GM21529 (cell line): ENCODE measurements around the gene PEAK1.

Experiments
- ATAC-seq: cut with Tn5 transposase; IDR thresholded peaks from one replicate; pipeline ENCODE4 v1.9.1; 2021; ENCODE audit not compliant: unreplicated experiment

PEAK1 gene, protein sequence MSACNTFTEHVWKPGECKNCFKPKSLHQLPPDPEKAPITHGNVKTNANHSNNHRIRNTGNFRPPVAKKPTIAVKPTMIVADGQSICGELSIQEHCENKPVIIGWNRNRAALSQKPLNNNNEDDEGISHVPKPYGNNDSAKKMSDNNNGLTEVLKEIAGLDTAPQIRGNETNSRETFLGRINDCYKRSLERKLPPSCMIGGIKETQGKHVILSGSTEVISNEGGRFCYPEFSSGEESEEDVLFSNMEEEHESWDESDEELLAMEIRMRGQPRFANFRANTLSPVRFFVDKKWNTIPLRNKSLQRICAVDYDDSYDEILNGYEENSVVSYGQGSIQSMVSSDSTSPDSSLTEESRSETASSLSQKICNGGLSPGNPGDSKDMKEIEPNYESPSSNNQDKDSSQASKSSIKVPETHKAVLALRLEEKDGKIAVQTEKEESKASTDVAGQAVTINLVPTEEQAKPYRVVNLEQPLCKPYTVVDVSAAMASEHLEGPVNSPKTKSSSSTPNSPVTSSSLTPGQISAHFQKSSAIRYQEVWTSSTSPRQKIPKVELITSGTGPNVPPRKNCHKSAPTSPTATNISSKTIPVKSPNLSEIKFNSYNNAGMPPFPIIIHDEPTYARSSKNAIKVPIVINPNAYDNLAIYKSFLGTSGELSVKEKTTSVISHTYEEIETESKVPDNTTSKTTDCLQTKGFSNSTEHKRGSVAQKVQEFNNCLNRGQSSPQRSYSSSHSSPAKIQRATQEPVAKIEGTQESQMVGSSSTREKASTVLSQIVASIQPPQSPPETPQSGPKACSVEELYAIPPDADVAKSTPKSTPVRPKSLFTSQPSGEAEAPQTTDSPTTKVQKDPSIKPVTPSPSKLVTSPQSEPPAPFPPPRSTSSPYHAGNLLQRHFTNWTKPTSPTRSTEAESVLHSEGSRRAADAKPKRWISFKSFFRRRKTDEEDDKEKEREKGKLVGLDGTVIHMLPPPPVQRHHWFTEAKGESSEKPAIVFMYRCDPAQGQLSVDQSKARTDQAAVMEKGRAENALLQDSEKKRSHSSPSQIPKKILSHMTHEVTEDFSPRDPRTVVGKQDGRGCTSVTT (N-terminal part only)

DNA sequence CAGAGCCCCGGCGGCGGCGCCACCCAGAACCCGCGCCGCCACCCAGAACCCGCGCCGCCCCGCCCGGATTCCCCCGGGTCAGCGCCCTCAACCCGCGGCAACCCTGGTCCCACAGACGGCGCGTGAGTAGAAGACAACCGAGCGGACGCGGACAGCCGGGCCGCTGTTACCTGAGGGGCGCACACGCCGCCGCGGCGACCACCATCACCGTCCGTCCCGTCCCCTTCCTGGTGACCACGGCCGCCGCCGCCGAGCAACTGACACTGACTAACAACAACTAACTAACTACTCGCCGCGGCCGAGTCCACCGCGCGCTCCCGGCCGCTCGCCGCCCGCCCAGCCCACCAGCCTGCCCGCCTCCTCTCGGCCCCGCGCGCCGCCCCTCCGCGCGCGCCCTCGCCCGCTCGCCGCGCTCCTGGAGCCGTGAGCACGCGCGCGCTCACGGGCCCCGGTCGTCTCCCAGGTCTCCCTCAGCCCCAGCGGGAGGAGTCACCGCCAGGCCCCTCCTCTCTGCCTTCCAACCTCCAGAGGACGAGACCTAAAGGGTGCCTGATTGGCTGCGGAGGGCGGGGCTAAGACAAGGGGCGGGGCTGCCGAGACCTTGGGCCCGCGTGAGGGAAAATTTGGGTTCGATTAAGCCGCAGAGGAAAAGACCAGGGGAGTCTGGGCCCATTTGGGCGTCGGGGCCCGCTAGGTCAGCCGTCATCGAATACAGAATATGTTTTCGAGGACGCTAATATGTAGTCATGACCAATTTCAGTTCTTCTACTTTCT is at the start of gene PEAK1:
PEAK1 (minus strand) TSS at position 269 of the 774 bp plus-strand sequence. CDS start 238,178 bp downstream, outside the sequence.
- ATAC-seq: peak; percentile 89

DNA sequence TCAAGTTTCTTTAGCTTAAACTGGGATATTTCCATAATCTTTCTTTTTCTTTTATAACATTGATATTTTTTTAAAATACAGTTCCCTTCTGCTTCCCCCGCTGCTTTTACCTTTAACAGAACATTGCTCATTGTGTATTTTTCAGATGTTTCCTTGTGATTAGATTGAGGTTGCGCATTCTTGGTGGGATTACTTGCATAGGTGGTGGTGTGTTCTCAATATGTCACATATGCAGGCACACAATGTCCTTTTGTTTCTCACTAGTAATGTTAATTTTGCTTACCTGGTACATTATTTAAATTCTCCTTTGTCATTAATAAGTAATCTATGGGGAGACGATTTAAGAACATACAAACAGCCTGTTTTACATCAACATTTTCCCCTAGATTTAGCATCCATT is 49.0 kb upstream of the PEAK1 start:
- no peak for ATAC-seq

DNA sequence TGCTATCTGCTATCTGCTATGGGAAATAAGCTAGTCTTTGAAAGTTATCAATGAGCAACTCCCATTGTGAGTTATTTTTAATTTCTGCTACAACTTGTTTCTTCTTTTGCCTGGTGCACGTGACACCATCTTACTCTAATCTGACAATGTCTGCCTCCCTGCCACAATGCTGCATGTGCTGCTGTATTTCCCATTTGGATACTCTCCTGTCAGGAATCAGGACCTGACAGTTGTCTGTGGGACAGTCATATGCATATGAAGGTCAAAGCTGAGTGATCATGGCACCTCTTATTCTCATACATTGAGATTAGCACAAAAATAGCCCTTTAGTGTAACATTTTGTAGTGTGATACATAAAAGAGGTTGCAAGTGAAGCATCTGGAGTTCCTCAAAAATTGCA is 46.6 kb upstream of the PEAK1 start:
- ATAC-seq: no peak

DNA sequence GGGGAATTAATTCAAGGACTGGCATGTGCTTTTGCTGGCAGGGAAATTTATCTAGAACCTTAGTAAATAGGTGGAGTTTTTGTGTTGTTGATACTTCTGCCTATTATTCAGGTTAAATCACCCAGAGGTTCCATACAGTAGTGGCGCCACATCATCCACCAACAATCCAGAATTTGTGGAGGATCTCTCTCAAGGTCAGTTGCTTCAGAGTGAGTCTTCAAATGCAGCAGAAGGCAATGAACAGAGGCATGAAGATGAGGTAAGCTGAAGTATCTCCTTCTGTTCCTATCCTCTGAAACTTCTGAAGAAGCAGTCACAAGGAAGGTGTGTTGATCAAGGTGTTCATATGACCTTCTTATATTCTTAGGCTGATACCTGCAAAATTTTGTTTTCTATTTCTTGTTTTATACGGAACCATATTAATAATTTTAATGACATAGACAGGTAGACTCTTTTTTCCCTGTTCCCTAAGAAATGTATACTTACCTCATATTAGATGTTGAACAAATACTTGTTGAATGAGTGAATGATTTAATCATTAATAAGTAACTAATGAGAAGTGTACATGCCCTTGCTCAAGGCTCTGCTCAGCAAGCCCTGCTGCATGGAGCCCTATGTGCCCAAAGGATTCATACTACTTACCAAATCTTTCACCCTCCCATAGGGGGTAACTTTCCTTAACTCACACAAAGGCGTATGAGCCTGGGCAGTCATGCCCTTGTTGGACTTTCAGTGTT is 44.4 kb upstream of the PEAK1 start:
- ATAC-seq: no peak

- ATAC-seq: no peak
Measured at GRCh38 chr15:77461486-77461885, 41.6 kb upstream of the PEAK1 start.

- no peak for ATAC-seq
Measured at GRCh38 chr15:77459031-77459430, 39.1 kb upstream of the PEAK1 start.

DNA sequence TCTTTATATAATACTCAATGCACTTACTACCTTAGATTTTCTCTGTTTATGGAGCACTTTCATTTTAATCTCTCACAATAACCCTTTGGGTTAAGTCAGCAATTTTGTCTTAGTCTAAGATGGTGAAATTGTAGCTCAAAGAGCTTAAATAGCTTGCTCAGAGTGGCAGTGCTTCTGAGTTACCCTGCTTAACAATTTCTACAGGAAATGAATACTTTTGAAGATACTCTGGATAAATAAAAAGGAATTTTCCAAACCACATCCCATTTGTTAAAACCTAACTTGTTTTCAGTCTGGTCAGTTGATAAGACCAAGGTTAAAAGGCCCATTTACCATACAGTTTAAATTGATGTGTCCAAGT is 38.0 kb upstream of the PEAK1 start:
- no peak for ATAC-seq

GRCh38 chr15:77457191-77457904 is 37.4 kb upstream of the PEAK1 start:
- no peak for ATAC-seq

DNA sequence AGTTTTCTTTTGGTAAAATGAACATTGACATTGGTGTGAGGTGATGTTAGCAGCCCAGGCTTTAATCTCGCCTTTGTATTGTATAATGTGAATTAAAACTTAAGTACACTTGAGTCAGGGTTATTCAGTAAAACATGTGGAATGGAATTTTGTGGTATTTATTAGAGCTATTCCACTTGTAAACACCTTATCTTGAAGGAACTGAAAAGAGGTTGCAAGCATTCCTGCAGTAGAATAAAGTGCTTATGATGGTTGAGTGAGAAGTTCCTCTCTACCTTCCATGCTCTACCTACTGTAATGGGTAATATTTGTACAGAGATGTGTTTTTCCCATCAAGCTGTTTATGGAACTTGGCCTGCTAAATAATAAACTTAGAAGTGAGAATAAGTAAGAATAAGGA is 36.8 kb upstream of the PEAK1 start:
- ATAC-seq: no peak

GRCh38 chr15:77455696-77456321 is 35.9 kb upstream of the PEAK1 start:
- no peak for ATAC-seq

- ATAC-seq: no peak
Measured at GRCh38 chr15:77454951-77455350, 35.0 kb upstream of the PEAK1 start.

DNA sequence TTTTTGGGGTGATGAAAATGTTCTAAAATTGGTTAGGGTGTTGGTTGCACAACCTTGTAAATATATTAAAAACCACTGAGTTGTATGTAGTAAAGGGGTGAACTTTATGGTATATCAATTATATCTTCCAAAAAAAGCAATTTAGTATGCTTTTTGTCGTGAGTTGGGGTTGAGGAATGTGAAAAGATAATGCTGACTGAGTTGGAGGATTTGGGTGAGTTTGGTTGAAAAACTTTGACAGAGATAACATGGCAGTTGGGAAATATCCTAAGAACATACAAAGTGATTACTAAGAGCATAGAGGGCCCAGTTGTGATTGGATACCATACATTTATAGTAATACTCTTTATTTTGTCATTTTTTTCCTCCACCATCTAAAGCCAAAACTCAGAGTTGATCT is 34.4 kb upstream of the PEAK1 start:
- ATAC-seq: no peak

GRCh38 chr15:77446840-77447390 is 27.0 kb upstream of the PEAK1 start:
- ATAC-seq: no peak

DNA sequence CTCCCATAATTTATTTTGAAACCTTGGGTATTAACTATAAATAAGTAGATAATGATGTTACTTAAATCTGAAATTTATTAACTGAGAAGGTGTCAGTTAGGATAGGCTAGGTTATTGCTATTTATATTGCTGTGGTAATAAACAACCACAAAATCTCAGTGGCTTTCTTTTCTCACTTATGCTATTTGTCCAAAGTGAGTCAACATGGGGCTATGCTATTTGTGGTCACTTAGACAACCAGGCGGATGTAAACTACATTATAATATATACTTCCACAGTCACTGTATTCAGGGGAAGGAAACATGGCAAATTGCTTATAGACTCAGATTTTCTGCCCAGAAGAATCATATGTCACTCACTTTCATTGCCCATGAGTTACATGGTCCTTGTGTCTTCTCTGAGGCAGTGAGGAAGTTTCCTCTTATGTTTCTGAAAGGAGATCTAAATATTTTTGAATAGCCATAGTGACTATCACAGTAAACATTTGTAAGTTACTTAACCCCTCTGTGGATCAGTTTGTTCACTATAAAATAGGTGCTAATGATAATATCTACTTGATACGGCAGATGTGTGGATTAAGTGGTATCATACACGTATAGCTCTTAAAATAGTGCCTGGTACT is 20.6 kb upstream of the PEAK1 start:
- ATAC-seq: peak; percentile 79

- ATAC-seq: no peak
Measured at GRCh38 chr15:77437264-77437663, 17.4 kb upstream of the PEAK1 start.

- no peak for ATAC-seq
Measured at GRCh38 chr15:77436822-77437221, 16.9 kb upstream of the PEAK1 start.

DNA sequence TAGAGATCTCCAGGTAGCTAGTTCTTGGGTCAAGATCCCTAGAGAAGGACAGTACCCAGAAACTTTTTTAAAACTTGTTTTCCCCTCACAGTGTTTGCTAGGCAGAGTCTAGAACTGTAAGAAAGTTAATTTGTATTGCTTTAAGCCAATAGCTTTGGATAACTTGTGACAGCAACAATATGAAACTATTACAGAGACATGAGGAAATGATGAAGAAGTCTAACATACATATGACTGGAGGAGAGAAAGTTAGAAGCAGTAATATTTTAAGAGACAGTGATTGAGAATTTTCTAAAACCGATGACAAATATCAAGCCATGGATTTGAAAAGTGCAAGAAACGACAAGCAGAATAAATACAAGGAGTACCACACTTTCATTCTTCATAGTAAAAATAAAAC is 10.7 kb upstream of the PEAK1 start:
- ATAC-seq: no peak

DNA sequence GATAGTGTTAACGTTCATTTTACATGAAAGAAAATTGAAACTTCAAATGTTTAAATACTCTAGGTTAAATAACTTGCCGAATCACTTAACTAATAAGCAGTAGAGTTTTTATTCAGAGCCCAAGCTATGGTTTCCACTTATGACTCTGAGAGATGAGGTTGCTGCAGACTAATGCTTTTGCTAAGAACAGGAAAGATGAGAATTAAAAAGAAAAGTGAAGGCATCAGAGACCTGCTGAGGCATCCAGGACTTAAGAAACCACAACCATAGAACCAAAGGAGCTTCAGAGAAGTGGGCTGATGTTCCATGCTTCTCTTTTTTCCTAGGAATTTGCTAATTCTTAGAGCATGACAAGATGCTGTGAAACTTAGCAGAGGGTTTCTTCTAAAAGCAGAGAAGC is 10.3 kb upstream of the PEAK1 start:
- ATAC-seq: no peak
